Activated T-cell treated with anti-CD3 and anti-CD28 coated beads, Interleukin-2, amount 50 U/mL, for 48 hours (primary cell): Measurements from ENCODE around the gene SDK2.

Source experiments
- DNase-seq, 2 experiments: peaks; one replicate each; pipeline ENCODE4 v3.0.0-alpha.2; 2020

SDK2 gene

DNA sequence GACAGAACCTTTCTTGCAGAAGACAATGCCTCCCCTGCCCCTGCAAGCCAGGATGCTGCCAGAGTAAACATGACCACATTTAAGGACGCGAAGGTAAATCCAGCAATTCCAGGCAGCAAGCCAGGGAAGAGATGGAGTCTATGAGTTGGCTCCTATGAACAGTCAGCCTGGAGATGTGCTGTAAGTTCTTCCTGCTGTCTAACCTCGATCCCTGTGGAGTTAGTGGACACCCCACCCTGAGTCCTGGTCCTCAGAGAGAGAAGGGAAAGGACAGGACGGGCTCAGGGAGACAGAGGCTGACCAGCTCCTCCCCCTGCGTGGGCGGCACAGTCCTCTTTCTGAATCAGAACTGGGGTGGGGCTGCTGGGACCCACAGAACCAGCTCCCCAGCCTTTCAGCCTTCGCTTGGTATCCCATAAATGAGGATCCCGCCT lies 357.4 kb downstream of the SDK2 start:
- DNase-seq = no peak

DNA sequence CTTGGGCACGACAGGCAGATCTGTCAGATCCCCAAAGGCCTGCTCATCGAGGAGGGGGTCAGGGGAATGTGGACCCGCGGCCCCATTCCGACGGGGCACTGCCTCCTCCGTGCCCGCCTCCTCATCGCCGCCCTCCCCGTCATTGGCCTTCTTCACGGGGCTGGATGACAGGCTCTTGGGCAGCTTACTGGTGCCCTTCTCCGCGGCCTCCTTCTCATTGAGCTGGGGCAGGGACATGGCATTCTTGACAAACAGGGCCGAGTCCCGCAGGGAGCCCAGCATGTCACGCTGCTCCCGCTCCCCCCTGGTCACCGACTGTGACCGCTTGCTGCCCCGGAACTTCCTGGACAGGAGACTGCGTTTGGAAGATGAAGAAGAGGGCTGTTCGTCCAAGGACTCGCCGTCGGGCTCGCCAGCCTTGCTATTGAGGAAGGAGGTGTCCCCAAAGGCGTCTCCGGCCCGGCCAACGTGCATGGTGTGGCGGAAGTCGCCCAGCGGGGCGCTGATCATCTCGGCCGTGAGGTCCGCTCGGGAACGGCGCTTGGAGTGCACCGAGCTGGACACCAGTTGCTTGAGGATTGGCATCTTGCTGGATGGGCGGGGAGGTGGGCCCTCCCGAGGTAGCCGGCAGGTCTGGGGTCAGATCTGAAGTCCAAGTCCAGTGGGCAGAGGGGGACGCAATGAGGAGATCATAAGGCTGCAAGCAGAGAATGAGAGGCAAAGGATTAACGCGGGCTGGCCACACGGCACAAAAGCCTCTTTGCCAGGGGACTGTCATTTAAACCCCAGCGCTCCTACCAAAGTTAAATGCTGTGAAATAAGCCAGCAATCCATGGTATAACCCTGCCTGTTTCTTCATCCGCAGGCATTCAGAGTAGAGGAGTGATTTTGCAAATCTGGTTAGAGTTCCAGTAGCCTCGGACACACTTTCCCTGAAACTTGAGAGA lies 358.1 kb downstream of the SDK2 start:
- DNase-seq = no peak

DNA sequence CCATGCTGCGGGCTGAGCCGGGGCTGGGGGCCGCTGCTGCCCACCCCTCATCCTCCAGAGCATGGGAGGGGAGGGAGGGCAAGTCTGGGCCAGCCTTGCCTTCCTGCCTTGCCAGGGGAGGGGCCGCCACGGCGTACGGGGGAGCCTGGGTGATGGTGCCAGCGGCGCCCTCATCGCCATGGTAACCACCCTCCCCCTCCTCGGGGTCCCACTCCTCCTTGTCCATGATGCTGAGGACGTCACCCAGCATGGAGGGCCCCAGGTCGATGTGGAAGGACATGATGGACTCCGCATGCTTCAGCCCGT lies 358.7 kb downstream of the SDK2 start:
- no peak for DNase-seq

DNA sequence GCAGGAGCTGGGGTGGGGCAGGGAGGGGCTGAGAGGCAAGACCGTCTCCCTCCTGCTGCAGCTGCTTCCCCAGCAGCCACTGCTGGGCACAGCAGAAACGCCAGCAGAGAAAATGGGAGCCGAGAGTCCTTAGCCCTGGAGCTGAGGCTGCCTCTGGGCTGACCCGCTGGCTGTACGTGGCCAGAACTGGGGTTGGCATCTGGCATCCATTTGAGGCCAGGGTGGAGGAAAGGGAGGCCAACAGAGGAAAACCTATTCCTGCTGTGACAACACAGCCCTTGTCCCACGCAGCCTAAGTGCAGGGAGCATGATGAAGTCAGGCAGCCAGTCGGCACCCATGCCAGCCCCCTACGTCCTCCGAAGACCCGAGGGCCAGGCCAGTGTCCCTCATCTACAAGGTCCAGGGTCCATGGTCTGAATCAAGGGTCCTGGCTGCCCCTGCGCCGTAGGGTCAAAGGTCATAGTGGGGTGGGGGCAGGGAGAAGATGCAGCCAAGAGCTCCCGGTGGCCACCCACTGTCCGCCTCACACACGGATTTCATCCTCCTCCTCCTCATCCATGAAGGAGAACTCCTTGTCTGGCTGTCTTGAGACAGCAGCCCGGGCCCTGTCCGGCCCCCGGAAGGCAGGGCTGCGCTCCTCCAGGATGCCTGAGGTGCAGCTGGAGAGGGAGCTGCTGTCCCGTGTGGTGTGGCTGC lies 359.2 kb downstream of the SDK2 start:
- DNase-seq = no peak
